ENCODE results near the gene FAM81A. TPM values are rescaled to one million over a fixed set of nuclear protein-coding genes. Genes with fewer than 3 reads are reported as not detected.

The FAM81A gene
- total RNA-seq, 2 experiments from 2014 or later = 4.6 to 4.7 TPM

GRCh38 chr15:59549301-59550185, 111.6 kb downstream of the FAM81A start:
- no peaks in the 10 kb centered on the region for H3K36me3 Mint-ChIP-seq (ENCODE audit: low read depth)
- POLR2A ChIA-PET = no interaction called here
- no peaks in the 10 kb centered on the region for H3K9me3 Mint-ChIP-seq (ENCODE audit: insufficient read depth)
- DNase-seq (no peak), ATAC-seq (no peak)
- no peaks in the 10 kb centered on the region for H3K4me1 Mint-ChIP-seq (ENCODE audit: low read depth)
- peaks cover 17% of the 10 kb centered on the region for H3K27me3 Mint-ChIP-seq (ENCODE audit: low read depth)
- no peak overlapping the region for H3K4me3 Mint-ChIP-seq
- no peak overlapping the region for H3K27ac Mint-ChIP-seq
- CTCF ChIA-PET = no interaction called here

GRCh38 chr15:59550530-59550929, 112.5 kb downstream of the FAM81A start:
- no peak overlapping the region for H3K4me3 Mint-ChIP-seq
- ChIA-PET CTCF (interaction anchor here (0.5 to 2.1 kb wide), 2 partner anchors 18 to 801 kb away, joined by 3 to 6 read pairs; no protein-coding TSS in a partner anchor), POLR2A (no interaction called here)
- peaks cover 17% of the 10 kb centered on the region for H3K27me3 Mint-ChIP-seq (ENCODE audit: low read depth)
- ATAC-seq (no peak), DNase-seq (no peak)
- H3K9me3 Mint-ChIP-seq (ENCODE audit: insufficient read depth) = no peaks in the 10 kb centered on the region
- no peak overlapping the region for H3K27ac Mint-ChIP-seq
- H3K4me1 Mint-ChIP-seq (ENCODE audit: low read depth) = no peaks in the 10 kb centered on the region
- no peaks in the 10 kb centered on the region for H3K36me3 Mint-ChIP-seq (ENCODE audit: low read depth)

- Mint-ChIP-seq H3K27me3 (ENCODE audit: low read depth) (peaks cover 18% of the 10 kb centered on the region), H3K4me1 (ENCODE audit: low read depth) (no peaks in the 10 kb centered on the region), H3K4me3 (no peak overlapping the region), H3K36me3 (ENCODE audit: low read depth) (no peaks in the 10 kb centered on the region), H3K27ac (no peak overlapping the region), H3K9me3 (ENCODE audit: insufficient read depth) (no peaks in the 10 kb centered on the region)
- CTCF ChIA-PET = interaction anchor here (0.5 to 2.1 kb wide), 2 partner anchors 18 to 801 kb away, joined by 3 to 6 read pairs; no protein-coding TSS in a partner anchor
- no peak for DNase-seq
- no peak for ATAC-seq
- POLR2A ChIA-PET = no interaction called here
Observed at GRCh38 chr15:59550956-59551355, 113.0 kb downstream of the FAM81A start.

GRCh38 chr15:59553879-59554735, 116.1 kb downstream of the FAM81A start:
- H3K36me3 Mint-ChIP-seq (ENCODE audit: low read depth) = no peaks in the 10 kb centered on the region
- DNase-seq = no peak
- CTCF ChIA-PET = no interaction called here
- no peaks in the 10 kb centered on the region for H3K9me3 Mint-ChIP-seq (ENCODE audit: insufficient read depth)
- no peak overlapping the region for H3K4me3 Mint-ChIP-seq
- peaks cover 10% of the 10 kb centered on the region for H3K27me3 Mint-ChIP-seq (ENCODE audit: low read depth)
- no peak overlapping the region for H3K27ac Mint-ChIP-seq
- ATAC-seq = no peak
- POLR2A ChIA-PET = no interaction called here
- peaks cover 3% of the 10 kb centered on the region for H3K4me1 Mint-ChIP-seq (ENCODE audit: low read depth)

- H3K27me3 Mint-ChIP-seq (ENCODE audit: low read depth) = peaks cover 5% of the 10 kb centered on the region
Observed at GRCh38 chr15:59555696-59556095, 117.7 kb downstream of the FAM81A start.

GRCh38 chr15:59556380-59556779, 118.4 kb downstream of the FAM81A start:
- CTCF ChIA-PET = interaction anchor here (1.9 kb wide), 1 partner anchor 27 kb away, joined by 7 read pairs; no protein-coding TSS in a partner anchor
- Mint-ChIP-seq H3K4me1 (ENCODE audit: low read depth) (peaks cover 3% of the 10 kb centered on the region), H3K36me3 (ENCODE audit: low read depth) (no peaks in the 10 kb centered on the region), H3K27ac (no peak overlapping the region), H3K27me3 (ENCODE audit: low read depth) (peaks cover 5% of the 10 kb centered on the region), H3K4me3 (no peak overlapping the region), H3K9me3 (ENCODE audit: insufficient read depth) (no peaks in the 10 kb centered on the region)
- DNase-seq = no peak
- POLR2A ChIA-PET = interaction anchor here (0.6 kb wide), 1 partner anchor 133 kb away, joined by 3 read pairs; no protein-coding TSS in a partner anchor
- ATAC-seq = no peak

More at GRCh38 chr15:59555696-59556095, 117.7 kb downstream of the FAM81A start:
- Mint-ChIP-seq H3K36me3 (ENCODE audit: low read depth) (no peaks in the 10 kb centered on the region), H3K9me3 (ENCODE audit: insufficient read depth) (no peaks in the 10 kb centered on the region), H3K27ac (no peak overlapping the region), H3K4me1 (ENCODE audit: low read depth) (peaks cover 3% of the 10 kb centered on the region), H3K4me3 (no peak overlapping the region)
- ATAC-seq = no peak
- ChIA-PET POLR2A (interaction anchor here (0.6 kb wide), 1 partner anchor 134 kb away, joined by 3 read pairs; no protein-coding TSS in a partner anchor), CTCF (interaction anchor here (1.9 kb wide), 1 partner anchor 27 kb away, joined by 7 read pairs; no protein-coding TSS in a partner anchor)
- no peak for DNase-seq

- Mint-ChIP-seq H3K36me3 (ENCODE audit: low read depth) (no peaks in the 10 kb centered on the region), H3K27me3 (ENCODE audit: low read depth) (peaks cover 7% of the 10 kb centered on the region), H3K4me3 (no peak overlapping the region), H3K4me1 (ENCODE audit: low read depth) (peaks cover 3% of the 10 kb centered on the region), H3K27ac (no peak overlapping the region), H3K9me3 (ENCODE audit: insufficient read depth) (no peaks in the 10 kb centered on the region)
- CTCF ChIA-PET = interaction anchor here (1.9 kb wide), 1 partner anchor 29 kb away, joined by 7 read pairs; no protein-coding TSS in a partner anchor
- POLR2A ChIA-PET = no interaction called here
- ATAC-seq = no peak
- DNase-seq = no peak
Observed at GRCh38 chr15:59557581-59557980, 119.6 kb downstream of the FAM81A start.

- no peak for ATAC-seq
- no peak overlapping the region for H3K4me3 Mint-ChIP-seq
- peaks cover 6% of the 10 kb centered on the region for H3K27me3 Mint-ChIP-seq (ENCODE audit: low read depth)
- ChIA-PET POLR2A (no interaction called here), CTCF (interaction anchor here (1.4 kb wide), 1 partner anchor 9 kb away, joined by 4 read pairs; no protein-coding TSS in a partner anchor)
- H3K36me3 Mint-ChIP-seq (ENCODE audit: low read depth) = no peaks in the 10 kb centered on the region
- H3K4me1 Mint-ChIP-seq (ENCODE audit: low read depth) = peaks cover 3% of the 10 kb centered on the region
- no peaks in the 10 kb centered on the region for H3K9me3 Mint-ChIP-seq (ENCODE audit: insufficient read depth)
- H3K27ac Mint-ChIP-seq = no peak overlapping the region
- no peak for DNase-seq
Observed at GRCh38 chr15:59558851-59559250, 120.9 kb downstream of the FAM81A start.

GRCh38 chr15:59561547-59561946, 123.6 kb downstream of the FAM81A start:
- ChIA-PET POLR2A (no interaction called here), CTCF (no interaction called here)
- no peak overlapping the region for H3K4me3 Mint-ChIP-seq
- H3K27me3 Mint-ChIP-seq (ENCODE audit: low read depth) = peaks cover 4% of the 10 kb centered on the region
- peaks cover 3% of the 10 kb centered on the region for H3K9me3 Mint-ChIP-seq (ENCODE audit: insufficient read depth)
- no peaks in the 10 kb centered on the region for H3K36me3 Mint-ChIP-seq (ENCODE audit: low read depth)
- no peak overlapping the region for H3K27ac Mint-ChIP-seq
- ATAC-seq (no peak), DNase-seq (no peak)
- H3K4me1 Mint-ChIP-seq (ENCODE audit: low read depth) = peaks cover 3% of the 10 kb centered on the region

- no peak overlapping the region for H3K4me3 Mint-ChIP-seq
- ATAC-seq (no peak), DNase-seq (no peak)
- H3K4me1 Mint-ChIP-seq (ENCODE audit: low read depth) = peaks cover 3% of the 10 kb centered on the region
- no peaks in the 10 kb centered on the region for H3K36me3 Mint-ChIP-seq (ENCODE audit: low read depth)
- ChIA-PET POLR2A (interaction anchor here (0.6 kb wide), 1 partner anchor 58 kb away, joined by 3 read pairs; no protein-coding TSS in a partner anchor), CTCF (interaction anchor here (1.3 kb wide), 1 partner anchor 29 kb away, joined by 3 read pairs; no protein-coding TSS in a partner anchor)
- H3K27ac Mint-ChIP-seq = no peak overlapping the region
- peaks cover 4% of the 10 kb centered on the region for H3K27me3 Mint-ChIP-seq (ENCODE audit: low read depth)
- H3K9me3 Mint-ChIP-seq (ENCODE audit: insufficient read depth) = peaks cover 3% of the 10 kb centered on the region
Observed at GRCh38 chr15:59562448-59563186, 124.6 kb downstream of the FAM81A start.

GRCh38 chr15:59565299-59565698, 127.3 kb downstream of the FAM81A start:
- ChIA-PET POLR2A (no interaction called here), CTCF (no interaction called here)
- H3K4me1 Mint-ChIP-seq (ENCODE audit: low read depth) = peaks cover 10% of the 10 kb centered on the region
- DNase-seq (no peak), ATAC-seq (no peak)
- no peak overlapping the region for H3K4me3 Mint-ChIP-seq
- H3K9me3 Mint-ChIP-seq (ENCODE audit: insufficient read depth) = peaks cover 3% of the 10 kb centered on the region
- H3K27ac Mint-ChIP-seq = no peak overlapping the region
- peaks cover 7% of the 10 kb centered on the region for H3K27me3 Mint-ChIP-seq (ENCODE audit: low read depth)
- H3K36me3 Mint-ChIP-seq (ENCODE audit: low read depth) = no peaks in the 10 kb centered on the region
